ENCODE data around the gene RUNX1.
"Not testable (repeated sequence)": the region's sequence is repeated elsewhere in the genome, so short reads cannot be mapped to it uniquely, and the experiment has no call there.

The RUNX1 gene

DNA sequence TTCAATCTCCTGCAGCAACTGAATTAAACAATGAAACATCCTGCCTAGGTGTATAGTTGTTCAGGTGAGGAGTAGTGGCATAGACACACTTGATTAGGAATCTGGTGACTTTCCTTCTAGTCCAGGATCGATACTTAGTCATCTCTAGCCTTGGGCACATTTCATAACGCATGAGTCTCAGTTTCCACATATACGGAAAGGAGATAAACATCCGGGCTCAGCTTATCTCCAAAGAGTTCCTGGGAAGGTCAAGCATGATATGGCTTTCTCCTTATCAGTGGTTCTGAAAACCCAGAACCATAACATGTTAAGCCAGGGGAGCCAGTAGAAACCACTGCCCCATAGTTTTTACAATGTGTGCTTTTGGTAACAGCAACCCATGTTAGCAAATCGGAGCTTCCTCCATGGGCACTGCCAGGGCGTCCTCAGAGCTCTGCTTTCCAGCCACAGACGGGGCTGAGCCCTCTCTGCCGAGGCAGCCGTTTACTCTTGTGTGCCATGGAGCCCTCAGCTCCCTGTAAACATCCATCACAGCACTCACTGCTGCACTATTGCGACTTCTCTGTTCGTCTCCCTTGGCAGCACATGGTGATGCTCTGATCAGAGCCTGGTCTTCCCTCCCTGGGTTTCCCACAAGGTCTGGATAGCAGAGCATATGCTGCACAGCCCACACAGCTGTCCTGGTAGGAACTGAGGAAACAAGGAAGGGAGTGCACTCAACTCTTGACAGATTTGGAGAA is 34.6 kb downstream of the RUNX1 start:
- no peak for DNase-seq

DNA sequence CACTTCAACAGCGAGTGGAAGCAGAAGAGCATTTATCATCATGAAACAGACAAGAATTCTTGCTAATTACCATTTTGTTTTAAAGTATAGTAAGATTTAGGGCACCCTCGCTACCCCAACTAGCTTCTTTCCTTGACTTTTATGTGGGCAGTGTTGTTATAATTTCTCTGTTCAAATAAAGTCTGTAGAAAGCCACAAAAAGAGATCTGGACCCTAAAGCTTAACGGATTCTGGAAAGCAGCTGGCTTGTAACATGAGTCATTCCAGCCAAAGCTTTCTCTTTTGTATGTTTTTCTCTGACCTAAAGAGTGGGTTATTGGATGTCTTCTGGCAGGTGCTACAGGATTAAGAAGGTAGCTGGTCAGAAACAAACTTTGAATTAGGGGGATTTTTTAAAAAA is 37.4 kb downstream of the RUNX1 start:
- no peak for DNase-seq

DNA sequence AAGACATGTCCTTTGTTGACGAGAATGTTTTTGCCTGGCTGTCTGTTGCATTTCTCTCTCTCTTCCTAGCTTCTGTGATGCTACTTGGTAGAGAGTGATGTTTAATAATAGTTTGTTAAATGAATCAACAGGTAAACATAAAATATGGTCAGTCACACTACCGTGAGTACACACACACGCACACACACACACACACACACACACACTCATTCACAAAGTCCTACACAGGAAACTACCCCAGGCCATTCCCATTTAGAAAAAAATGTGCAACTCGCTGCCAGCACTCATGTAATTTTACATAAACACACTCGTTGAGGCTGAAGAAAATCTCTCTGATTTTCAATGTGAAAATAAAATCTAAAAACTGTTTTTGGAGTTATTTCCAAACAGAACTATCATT is 38.7 kb downstream of the RUNX1 start:
- no peak for DNase-seq

DNA sequence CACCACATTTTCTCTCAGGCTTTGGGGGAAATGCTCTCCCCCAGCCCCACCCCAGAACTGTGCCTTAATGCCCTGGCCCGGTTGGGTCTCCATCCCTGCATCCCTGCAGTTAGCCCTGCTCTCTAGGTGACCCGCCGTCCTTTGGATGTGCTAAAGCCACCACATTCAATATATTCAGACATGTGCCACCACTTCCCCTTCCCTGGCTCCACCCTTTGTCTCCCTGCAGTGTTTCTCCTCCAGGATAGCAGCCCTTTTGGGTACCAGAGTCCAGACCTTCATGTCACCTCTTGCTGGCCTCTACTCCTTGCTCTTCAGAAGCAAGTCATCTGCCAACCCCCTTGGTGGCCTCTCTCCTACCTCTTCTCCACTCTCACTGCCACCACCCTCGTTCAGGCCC is 41.8 kb downstream of the RUNX1 start:
- no peak for DNase-seq

DNA sequence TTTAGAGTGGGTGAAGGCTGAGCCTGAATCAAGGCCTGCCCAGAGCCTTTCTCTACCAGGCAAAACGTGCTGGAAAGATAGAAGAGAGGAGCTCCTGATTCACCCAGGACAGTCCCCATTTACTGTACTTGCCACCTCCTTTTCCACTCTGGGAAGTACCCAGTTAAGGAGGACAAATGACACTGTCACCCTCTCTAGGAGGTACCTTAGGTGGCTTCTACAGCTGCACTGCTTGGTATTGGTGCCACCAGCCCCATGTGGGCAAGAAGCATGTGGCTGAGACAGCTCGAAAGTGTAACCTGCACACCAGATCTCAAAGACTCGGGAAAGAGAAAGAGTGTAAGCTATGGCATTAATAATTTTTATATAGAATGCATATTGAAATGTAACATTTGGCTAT is 42.3 kb downstream of the RUNX1 start:
- DNase-seq, result no peak

DNA sequence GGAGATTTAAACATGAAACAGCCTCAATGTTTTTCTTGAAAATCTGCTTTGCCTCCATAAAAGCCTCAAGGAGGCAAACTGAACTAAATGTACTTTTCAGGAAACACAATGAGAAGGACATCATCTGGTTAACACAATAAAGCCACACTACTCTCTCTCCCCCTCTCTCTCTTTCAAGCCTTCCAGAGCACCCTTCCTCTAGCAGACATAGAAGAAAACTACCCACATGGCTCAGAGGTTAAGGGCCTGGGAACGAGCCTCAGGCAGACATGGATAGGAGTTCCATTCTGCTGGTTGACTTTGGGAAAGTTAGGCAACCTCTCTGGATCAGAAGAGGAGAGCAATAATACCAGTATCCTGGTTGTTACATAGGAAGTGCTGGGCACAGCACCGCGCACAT is 42.9 kb downstream of the RUNX1 start:
- DNase-seq, result no peak

DNA sequence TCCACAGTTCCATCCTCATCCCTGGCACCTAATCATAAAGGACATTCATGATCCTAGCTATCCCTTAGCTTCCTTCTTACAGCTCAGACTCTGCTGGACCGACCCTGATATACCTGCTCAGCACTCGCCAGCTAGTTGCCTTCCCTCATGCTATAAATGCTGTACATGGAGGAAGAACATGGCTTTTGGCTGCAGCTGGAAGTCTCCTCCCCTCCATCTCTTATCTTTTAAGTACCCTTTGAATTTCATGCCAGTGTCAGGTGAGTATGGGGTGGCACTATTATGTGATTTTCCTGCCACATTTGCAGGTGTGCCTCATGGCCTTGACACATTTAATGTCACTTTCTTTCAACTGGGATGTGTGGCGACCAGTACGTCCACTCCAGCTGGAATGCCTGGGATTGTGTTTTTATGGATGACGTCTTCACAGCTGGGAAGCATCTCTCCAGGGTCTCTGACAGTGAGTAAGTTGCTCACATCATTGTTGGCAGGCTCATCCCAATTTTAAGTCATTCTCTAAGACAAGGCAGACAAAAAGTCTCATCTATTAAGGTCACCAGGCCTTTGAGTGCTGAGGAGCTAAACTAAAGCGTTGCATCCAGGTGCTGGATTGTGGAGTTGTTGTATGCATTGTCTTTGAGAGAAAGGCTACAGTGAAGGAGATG is 43.4 kb downstream of the RUNX1 start:
- DNase-seq, result no peak

DNA sequence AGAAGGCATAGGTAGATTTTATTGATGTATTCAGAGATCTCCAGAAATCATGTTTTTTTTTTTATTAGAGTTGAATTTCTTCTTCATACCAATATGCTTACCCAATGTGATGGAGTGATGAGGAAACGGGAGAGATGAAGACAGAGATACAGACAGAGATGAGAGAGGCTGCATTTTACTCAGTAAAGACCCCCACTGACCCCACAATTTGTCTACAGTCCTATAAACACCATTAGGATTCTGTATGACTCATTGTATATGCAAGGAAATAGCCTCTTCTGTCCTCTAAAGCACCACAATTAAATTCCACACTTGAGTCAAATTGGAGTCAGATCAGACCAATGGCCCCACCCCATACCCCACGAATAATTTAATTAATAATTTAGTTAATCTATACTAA is 44.0 kb downstream of the RUNX1 start:
- no peak for DNase-seq

DNA sequence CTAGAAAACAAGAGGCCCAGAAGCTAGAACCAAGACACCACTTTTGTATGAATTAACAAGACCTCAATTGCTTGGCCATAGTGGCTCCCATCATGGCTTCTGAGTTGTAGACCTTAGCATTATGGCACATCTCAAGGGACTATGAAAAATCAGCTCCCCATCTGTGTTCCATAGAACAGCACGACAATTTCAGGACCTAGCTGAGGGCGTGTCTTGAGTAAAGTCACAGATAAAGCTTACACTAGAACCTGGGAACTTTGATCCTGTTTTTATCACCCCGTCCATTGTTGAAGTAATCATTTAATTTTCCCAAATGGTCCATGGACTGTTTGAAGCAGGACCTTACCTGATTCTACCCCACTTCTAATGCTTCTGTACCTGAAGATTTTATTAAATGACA is 44.8 kb downstream of the RUNX1 start:
- DNase-seq, result no peak

DNA sequence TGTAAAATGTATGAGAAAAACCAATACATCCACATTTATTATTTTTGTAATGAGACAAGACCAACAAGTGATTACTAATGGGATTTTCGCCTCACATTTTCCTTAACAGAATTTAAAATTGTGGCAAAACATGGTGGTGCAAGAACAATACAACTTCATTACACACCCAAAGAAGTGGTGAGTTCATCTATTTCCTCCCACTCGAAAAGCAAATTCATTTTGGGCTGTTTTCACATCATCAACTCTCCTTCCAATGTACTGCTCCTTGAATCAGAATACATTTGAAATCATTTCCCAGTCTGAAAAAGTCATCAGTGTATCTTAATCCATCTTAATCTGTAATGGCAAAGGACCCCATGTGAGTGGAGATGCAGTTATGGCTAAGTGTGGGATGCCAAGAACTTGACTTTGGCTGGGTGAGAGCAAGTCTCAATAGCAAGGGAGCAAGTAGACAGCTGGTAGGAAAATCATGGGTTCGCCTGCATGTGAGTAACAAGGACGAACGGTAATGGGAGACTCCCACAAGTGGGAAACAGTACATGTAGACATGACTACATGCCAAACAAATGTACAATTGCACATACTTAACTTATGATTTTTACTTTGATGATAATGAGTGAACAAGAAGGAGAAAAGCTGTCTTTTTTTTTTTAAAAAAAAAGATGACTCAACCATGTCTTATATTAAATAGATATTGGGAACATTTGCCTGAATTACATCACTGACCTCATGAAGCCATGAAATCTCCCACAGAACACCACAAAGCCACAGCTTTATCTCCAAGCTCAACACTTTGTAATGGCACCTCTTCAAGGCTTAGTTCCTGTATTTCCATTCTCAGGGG is 46.0 kb downstream of the RUNX1 start:
- DNase-seq, result no peak

DNA sequence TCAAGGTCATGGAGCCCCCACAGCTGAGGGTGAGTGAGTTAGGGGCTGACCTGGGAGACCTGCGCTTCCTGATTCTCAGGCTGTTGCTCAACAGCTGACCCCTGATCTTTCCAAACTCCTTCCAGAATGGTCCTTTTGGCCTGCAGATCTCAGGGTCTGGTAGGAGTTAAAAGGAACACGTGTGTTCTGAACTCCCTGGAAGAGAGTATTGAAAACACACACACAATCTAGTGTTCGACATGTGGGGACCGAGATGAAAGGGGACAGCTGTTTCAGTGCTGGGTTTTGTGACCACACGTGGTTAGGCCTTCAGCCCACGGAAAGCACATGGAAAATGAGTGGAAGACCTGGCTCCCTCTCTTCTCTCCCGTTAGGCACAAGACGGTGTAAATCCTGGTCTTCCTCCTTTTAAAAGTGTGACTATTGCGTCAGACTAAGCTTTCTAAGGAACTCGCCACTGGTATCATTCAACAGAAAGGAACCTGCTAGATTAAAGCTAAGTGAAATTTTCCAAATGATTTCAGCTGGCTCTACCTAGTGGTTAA is 49.6 kb downstream of the RUNX1 start:
- DNase-seq, result no peak

DNA sequence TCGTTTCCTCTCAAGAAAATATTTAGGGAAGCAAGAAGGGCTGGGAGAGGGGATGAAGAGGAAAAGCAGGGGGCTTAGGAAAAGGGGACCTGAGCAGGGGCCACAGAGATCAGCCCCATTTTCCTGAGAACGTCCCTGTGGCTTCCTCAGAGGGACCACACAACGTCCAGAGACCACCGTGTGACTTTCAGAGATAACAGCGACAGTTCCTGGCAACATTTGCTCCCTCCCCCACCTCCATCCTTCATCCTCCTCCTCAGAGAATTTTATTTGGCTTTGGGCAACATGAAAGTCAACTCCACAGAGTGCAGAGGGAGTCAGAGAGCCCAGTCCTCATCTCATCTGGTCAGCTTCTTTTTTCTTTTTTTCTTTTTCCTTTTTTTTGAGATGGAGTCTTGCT is 50.9 kb downstream of the RUNX1 start:
- no peak for DNase-seq

DNA sequence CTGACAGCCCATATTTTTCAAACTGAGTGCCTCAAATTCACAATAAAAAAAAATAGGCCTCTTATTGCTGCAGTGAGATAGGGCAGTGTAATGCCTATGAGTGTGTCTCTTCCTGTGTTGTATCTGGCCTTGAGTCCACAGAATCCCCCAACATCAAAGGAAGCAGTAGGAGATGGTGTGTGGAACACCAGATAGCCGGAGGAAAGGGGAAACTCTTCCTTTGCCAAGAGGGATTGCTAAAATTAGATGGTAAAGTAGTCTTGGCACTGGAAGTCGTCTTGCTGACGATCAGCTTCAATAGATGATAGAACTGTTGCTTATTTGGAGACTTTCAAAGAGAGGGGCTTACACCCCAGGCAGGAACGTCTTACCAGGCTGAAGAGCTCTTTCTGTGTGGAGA is 51.8 kb downstream of the RUNX1 start:
- DNase-seq, result no peak

DNA sequence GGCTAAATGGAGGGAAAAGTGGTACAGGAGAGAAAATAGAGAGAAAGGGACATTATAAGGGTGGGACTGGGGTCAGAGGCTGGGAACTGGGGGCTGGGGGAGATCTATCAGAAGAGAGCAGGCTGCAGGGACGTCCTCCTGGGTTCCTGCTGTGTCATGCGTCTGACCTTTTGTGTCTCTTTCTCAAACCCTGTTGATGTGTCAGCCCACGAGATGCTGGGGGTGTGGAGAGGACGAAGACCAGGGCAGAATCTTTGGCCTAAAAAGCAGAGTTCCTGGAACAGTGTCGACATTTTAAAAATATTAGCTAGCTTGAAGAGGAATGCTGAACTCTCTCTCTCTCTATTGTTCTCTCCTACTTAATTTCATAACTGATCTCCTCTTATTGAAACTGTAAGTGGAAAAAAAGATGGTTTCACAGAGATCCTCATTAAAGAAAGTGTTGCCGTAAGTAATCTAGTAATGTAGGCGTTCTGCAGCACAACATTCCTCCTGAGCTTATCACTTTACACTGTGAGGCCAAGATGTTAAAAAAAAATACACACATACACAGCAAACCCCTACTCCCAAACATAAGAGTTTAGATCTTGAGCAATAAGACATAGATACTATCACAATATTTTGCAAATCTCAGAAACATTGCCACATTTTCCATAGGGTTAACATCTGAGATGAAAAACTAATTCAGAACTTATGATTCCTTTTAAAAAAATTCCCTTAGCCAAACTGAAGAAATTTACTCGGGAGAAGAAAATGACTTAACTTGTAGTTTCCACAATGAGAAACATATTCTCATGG is 52.6 kb downstream of the RUNX1 start:
- DNase-seq, result no peak

DNA sequence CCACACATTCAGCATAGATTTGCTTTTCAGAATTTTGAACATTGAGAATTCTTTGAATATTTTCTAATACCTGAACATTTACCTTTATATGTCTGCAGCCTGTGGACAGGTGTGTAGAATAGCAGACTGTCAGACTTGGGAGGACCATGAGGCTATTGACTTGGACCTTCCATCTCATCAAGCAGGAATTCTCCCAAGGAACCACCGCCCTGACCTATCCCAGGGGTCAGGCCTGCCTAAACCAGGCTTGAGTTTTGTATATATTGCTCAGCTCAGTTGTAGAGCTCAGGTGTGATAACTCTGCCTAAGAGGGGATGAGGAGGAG is 53.2 kb downstream of the RUNX1 start:
- DNase-seq, result no peak

DNA sequence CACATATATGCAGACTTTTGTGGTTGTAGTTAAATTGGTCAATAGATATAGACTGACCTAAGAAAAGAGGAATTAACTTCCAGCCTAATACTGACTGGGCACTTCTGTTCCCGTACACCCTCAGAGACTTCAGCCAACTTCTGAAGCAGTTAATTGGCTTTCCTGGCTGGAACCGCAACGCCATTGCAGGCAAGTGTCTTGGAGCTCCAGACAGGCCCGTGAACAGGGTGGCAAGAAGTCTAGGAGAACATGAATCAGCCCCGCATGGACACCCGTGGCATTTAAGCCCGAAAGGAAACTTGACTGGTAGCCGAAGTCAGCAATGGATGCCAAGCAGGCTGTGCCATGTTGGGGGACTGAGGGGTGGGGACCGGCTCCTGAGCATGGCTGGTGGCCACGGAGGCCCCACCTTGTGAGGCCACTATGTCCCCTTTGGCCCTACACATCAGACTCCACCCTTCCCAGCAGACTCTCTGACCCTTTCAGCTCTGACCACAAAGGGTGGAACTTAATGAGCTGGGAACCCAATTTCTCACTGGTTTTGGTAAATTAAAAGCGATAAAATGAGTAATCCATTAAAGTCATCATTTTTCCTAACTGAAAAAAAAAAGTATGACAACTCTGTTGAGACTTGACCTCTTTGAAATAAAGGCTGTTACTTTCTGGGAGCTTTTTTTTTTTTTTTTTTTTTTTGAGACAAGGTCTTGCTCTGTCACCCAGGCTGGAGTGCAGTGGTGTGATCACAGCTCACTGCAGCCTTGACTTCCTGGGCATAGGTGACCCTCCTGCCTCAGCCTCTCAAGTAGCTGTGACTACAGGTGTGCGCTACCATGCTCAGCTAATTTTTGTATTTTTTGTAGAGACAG is 54.1 kb downstream of the RUNX1 start:
- no peak for DNase-seq

DNA sequence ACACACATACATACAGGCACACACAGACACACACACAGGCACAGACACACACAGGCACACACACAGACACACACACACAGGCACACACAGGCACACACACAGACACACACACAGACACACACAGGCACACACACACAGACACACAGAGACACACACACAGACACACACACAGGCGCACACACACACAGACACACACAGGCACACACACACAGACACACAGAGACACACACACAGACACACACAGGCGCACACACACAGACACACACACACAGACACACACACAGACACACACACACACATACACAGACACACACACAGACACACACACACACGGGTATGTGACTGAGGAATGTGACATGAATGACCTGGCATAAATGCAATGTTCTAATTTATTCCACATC is 55.6 kb downstream of the RUNX1 start:
- not testable (repeated sequence) for DNase-seq

DNA sequence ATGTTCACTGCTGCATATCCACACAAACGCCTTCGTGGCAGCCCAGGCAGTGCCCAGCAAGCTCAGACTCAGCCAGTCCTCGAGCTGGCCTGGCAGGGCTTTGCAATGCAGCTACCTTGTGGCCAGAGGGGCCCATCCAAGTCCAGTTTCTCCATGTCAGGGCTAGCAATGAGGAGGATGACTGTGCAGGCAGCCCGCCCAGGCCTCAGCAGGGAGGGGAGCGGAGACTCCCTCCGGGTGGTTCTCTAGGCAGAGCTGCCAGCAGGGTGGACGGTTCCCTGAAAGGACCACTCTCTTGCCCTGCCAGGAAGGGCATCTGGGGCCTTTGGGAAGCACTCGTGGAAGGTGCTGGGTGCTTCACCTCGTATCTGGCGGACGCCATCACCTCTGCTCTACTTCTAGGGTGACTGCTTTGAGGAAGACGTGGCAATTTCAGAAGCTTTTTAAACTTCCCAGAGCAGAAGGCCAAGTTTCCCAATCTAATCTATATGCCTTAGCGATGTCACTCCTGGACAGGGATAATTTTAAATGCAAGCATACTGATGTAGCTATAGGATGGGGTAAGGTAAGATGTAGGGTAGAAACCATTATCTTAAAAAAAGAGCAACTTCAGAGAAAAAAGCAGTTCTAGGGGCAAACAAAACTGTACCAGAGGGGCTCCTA is 56.2 kb downstream of the RUNX1 start:
- DNase-seq, result no peak

DNA sequence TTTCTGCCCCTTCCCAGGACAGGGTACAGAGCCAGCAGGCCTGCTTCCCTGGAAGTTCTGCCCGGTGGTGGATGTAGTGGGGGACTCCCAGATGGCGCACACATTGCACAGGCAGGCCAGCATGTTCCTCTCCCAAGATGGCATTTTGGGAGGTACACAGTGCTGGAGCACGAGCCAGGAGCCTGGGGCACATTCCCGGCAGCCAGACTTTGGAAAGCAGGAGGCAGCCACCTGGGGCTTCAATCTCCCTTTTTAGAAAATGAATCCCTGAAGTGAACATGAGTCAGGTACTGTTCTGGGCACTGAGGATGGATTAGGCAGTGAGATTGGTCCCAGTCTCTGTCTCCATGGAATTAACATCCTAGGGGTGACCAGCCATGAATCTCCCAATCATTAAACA is 56.9 kb downstream of the RUNX1 start:
- no peak for DNase-seq

DNA sequence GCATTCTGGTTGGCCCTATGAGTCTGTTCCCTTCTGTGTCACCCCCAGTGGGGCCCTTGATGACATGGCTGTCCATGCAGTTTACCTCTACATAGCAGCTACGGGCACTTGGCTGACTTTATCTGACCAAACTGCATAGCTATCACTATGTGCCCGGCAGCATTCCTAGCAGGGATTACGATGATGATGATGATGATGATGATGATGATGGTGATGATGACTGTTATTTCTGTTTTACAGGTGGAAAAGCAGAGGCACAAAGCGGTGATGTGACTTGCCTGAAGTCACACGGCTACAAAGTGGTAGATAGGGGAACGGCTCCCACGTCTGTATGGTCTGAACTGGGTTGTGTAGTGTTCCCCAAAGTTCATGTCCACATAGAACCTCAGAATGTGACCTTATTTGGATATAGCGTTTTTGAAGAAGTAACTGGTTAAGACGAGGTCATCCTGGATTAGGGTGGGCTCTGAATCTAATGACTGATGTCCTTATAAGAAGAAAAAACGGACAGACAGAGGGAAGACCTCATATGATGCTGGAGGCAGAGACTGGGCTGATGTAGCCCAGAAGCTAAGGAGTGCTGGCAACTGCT is 57.6 kb downstream of the RUNX1 start:
- no peak for DNase-seq

DNA sequence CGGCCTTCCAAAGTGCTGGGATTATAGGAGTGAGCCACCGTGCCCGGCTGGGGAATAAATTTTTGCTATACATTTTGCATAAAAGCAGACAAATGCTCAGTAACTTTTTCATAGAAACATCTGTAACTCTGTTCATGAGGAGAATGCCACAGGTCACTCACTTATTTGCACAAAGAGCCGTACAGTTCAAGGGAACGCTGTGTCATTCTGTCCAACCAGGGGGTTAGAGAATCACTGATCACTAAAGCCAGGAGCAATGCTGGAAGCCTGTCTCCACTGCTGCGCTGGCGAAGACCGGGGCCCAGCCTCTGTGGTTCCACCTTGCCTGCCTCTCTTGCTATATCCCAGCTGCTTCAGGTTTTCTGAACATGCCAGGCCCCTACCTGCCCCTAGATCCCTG is 58.3 kb downstream of the RUNX1 start:
- no peak for DNase-seq

All from eye (tissue), 1 donor.